ENCODE results near the gene CASD1. TPM values are rescaled to one million over a fixed set of nuclear protein-coding genes. Genes with fewer than 3 reads are reported as not detected.

The CASD1 gene
- total RNA-seq, 1 donor from 2014 or later, result 17.1 TPM

DNA sequence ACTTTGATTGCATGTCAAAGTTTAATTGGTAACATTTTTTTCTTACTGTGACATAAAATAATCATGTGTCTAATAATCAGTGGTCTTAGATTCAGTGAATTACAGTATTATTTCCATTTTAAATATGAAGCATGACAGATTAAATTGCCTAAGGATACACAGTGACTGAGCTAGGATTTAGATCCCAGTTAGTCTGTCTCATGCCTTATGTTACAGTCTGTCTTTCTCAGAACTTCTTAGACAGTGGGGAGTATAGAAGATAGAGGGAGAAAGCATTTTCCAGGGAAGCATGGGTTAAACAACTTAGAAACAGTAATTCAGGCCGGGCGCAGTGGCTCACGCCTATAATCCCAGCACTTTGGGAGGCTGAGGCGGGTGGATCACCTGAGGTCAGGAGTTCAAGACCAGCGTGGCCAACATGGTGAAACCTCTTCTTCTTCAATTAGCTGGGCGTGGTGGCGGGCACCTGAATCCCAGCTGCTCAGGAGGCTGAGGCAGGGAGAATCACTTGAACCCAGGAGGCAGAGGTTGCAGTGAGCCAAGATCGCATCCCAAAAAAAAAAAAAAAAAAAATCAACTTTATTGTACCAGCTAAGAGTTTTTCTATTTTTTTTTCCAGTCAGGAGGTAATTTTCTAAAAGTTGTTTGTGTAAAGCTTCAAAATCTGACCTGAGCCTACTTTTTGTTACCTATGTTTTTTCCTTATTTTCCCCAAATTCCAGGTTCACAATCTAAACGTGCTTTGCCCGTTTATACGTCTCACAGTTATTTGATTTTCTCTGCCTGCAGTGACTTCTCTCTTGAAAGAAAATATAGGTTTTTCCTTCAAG is 3.3 kb downstream of the CASD1 start:
- intact Hi-C loops (cut with micrococcal nuclease), result loop anchor here (5.0 kb wide), 1 partner anchor 116 kb away; no protein-coding TSS in a partner anchor

DNA sequence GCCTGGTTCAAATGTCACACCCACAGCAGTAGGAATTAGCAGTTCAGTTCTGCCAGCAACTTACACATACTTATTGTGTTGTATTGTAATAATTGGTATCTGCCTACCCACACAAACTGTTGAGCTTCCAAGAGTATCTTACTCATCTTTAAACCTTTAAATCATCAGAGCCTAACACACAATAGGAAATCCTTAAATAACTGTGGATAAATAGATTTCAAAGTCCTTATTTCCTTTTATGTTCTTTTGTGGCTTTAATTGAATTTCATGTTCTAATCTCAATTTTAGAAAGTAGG is 3.9 kb downstream of the CASD1 start:
- intact Hi-C loops (cut with micrococcal nuclease), result loop anchor here (5.0 kb wide), 1 partner anchor 116 kb away; no protein-coding TSS in a partner anchor

DNA sequence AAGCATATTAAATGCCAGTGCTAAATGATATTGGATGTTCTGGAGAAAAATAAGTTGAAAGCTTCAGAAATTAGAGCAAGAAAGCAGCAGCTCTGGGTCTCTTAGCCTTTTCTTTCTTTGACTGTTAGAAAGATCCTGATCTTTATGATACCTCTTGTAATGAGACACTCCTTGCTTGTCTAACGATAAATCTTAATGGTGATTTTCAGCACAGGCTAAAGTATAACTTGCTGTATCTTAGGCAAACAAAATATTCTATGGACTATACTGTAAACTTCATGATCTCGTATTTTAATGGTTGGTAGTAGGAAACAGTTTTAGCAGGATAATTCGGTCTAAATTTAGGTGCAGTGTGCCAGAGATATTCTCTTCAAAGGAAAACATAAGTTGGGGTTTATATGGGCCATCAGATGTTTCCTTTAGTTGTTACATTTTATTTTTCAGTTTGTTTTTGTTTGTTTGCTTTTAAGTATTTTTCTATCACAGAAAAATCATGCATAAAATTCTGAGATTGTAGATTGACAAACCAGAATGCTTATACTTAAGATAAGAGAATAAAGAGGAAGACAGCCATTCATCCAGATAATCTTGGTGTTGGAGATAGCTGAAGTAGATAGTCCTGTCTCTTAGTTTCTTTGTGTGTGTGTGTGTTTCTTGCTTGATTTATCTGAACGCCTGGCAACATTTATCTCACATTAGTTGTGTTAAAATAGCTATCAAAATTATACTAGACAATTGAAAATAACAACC is 4.7 kb downstream of the CASD1 start:
- intact Hi-C loops (cut with micrococcal nuclease), result loop anchor here (5.0 kb wide), 1 partner anchor 117 kb away; no protein-coding TSS in a partner anchor

DNA sequence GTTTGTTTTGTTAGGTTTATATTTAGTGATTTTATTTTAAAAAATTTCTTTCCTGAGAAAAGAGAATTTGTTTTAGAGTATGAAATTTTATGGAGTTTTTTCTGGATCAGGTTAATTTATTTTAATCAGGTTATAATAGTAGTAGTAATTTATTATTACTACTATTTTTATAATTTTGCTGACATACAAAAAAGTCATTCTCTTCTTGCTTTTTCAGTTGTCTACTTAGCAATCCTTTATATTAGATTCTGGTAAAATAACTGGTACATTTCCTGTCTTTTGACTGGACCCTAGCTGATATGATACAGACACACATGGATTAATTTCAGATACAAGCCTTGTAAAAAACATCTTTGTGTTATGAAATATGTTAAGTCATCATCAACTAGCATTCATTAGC is 5.3 kb downstream of the CASD1 start:
- intact Hi-C loops (cut with micrococcal nuclease), result loop anchor here (5.0 kb wide), 1 partner anchor 118 kb away; no protein-coding TSS in a partner anchor

DNA sequence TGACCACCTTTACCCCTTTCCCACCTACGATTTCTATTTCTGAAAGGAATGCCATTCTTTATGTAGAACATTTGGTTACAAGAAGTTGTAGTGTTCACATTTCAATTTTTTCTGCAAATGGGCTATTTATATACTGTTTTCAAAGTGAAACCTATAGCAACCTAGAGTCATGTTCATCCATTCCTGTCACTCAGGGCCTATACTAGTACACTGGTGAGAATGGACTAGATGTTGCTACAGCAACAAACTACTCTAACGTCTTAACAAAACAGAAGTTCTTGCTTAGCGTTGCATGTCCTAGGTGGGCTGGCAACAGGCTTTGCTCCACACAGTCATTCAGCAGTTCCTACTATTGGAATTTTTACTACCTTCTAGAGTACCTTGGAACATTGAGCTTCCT is 16.3 kb downstream of the CASD1 start:
- intact Hi-C loops (cut with micrococcal nuclease), result no loop called here

DNA sequence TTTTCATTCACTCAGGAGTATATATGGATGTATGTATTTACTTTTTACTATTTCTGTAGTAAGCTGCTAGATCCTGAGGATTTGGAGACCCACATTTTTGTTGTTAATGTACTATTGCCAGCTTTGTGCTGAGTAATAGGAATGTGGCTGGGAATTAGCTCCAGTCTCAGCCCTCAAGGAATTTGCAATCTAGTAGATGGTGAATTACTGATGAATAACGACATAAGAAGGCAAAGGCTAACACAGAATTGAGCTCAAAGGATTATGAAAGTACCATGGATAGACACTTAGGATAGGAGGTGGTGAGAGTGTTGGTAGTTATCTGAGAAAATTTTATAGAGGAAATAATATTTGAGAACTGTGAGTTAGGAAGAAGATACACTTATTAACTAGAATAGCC is 19.9 kb downstream of the CASD1 start:
- intact Hi-C loops (cut with micrococcal nuclease), result no loop called here

DNA sequence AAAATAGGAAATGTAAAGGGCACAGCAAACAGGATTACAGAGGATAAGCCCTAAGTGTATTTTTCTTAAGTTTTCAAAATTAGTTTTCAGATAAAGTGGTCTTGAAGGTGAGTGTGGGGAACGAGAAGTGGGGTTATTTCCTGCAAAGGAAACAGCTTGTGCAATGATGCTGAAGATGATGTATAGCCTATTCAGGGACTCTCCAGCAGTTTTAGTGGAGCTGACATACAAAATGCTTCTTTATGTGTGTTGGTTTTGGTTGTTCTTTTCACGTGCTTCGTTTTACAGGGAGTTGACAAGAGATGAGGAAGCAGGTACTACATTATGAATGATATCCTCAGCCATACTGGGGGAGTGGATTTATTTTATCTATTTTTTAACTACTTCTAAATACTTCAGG is 20.5 kb downstream of the CASD1 start:
- intact Hi-C loops (cut with micrococcal nuclease), result no loop called here

DNA sequence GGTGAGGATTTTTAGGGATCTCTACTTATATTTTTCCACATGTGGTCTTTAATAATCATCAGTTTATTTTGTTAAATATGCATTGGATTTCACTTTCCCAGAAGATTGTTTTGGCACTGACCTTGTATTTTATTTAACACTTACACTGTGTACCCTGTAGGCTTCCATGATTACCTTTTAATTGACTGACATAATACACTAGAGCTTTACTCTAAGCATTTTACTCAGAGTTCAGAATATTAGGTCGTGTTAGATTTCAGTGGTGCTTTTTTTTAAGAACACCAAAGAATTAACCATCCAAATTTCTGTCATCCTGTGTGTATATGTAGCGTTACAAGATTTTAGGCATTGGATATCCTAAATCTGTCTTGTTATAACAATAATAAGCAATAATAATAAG is 23.1 kb downstream of the CASD1 start:
- intact Hi-C loops (cut with micrococcal nuclease), result no loop called here

DNA sequence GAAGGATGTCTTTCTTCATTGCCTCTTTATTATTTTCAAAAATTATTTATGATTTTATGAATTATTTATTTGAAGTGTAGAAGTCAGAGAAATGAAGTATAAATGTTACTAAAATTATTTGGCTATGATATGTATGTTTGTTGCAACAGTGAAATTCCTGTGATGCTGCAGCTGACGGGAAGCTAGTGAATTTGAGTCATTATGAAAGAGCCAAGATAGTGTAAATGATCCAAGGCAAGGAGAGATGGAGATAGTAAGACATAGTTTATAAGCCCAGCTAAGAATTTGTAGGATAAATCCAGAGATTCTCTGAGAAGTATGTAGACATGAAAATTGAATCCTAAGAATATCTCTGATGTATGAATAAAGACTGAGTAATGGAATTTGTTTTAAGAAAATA is 30.8 kb downstream of the CASD1 start:
- intact Hi-C loops (cut with micrococcal nuclease), result no loop called here

DNA sequence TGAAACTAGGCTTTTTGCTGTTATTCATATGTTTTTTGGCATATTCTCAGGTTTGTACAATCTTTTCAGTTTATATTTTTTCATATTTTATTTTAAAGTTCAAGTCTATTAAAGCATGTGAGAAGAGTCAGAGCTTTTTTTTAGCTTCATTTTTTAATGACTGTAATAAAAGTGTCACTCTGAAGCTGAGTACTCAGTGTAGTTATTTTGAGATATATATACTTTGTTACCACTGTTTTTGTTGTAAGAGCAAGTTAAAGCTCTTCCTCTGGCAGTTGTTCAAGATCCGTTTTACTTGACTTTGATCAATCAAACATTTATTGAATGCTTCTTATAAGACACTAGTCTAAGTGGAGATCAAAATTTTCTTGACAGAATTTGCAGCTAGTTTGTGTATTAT is 37.5 kb downstream of the CASD1 start:
- intact Hi-C loops (cut with micrococcal nuclease), result no loop called here

DNA sequence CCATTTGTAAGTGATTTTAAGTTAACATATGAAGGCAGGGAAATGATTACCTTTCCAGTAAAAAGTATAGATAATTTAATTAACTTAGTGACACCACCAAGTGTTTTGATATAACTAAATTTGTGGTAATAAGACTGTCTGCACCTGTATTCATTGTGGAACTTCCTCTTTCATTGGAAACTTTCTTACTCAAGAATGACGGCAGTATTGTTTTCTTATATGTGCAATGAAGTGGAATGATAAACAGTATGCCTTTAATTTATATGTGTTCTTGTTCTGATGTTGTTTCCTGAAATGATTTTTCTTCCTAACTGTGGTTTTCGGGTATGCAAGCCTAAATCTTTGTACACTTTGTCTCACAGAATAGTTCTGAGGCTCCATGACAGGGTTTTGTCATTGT is 46.4 kb downstream of the CASD1 start:
- intact Hi-C loops (cut with micrococcal nuclease), result no loop called here

DNA sequence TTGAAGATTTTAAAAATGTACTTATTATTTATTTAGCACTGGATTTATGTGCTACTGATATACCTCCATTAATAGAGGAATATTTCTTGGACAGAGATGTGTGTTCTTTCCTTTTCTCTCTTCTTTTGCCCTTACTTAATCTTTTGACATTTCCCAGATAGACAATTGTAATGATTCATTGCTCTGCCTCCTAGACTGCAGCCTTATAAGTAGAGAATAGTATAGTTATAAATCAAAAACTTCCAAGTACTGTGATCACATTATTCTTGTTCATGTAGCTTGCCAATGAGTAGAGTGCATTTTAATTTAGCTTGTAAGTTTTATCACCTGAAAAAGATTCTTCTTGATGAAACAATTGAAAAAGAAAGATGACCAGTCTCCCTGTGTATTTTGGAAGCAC is 47.6 kb downstream of the CASD1 start:
- intact Hi-C loops (cut with micrococcal nuclease), result no loop called here

DNA sequence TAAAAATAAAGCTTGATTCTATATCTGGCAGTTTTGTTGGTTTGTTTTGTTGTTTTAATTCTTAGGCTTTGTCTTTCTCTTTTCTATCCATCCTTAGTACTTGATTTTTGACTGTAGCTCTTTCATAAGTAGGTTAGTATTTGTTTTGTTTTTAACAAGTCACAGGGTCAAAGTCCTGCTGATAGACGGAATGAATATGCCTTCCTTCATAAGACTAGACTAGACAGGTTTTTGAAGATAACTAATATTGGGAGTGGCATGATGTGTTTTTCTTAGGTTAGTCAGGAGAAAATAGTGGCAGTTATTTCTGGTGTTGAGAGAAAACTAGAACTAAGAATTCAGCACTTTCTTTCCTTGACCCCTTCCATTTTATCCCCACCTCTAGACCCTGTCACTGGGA is 50.4 kb downstream of the CASD1 start:
- intact Hi-C loops (cut with micrococcal nuclease), result no loop called here

DNA sequence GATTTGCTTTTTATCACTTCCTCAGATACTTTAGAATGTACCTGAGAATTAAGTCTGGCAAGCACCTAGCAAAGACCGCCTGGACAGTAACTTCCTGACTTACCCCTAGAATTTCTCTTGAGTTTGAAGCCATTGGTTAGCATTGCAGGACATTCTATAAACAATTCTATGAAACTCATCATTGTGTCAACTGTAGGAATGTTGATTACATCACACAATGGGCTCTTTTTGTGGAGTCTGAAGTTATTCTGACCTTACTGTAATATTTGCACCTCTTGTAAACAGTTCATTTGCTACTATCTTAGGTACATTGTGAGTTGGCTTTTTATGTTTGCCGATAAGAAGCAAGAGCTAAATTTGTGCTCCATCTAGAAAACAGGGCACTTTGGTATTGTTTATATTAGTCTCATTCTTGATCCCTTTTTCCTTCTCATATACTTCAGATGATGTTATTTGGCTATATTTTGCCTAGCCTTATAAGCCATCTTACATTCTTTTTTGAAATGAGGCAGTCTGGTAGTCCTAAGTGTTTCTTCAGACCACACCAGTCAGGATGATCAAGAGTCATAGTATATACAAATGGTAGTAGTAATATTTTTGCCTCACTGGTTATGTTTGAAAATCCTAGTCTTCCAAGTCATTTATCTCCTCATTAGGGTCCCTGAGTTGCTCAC is 52.4 kb downstream of the CASD1 start:
- intact Hi-C loops (cut with micrococcal nuclease), result no loop called here

DNA sequence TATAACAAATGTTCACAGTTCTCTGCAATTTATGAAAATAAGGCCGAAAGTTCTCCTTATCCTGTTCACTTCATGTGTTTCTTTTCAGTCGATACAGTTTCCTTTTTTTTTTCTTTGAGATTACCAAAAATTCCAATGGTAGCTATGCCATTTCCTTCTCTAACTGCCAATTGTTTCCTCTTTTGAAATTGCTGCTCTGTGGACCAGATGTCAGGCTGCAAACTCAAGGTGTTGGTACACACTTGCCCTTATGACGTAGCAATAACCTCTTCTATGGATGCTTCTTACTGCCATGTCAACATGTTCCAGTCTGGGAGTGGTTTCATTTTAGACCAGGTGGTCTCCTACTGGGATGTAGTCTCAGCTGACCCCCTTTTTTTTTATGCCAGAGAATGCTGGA is 52.9 kb downstream of the CASD1 start:
- intact Hi-C loops (cut with micrococcal nuclease), result no loop called here

DNA sequence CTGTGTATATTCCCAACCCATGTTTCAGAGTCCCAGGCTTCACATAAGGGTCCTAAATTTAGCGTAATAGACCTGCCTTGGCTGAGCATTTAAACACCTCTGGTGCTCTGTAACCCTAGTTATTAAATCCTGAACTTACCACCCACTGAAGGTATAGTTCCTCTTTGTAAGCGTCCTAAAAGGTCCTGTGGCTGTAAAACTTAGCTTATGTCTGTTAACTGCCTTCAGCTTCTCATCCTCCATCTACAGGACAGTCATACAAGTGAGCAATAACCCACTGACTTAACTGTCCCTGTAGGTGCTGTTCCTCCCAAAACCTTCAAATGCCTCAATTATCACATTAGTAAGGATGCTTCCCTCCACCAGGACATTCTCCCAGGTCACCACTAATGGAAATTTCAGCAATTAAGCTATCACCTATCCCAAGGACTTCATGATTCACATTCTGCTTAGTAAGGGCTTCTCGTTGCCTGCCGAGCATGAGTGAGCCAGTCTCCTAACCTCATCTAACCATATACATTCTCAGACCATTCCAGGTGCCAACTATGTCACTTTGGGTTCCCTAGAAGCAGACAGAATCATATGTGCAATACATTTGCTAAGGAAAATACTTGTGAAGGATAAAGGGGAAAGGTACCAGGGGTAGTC is 55.8 kb downstream of the CASD1 start:
- intact Hi-C loops (cut with micrococcal nuclease), result no loop called here

DNA sequence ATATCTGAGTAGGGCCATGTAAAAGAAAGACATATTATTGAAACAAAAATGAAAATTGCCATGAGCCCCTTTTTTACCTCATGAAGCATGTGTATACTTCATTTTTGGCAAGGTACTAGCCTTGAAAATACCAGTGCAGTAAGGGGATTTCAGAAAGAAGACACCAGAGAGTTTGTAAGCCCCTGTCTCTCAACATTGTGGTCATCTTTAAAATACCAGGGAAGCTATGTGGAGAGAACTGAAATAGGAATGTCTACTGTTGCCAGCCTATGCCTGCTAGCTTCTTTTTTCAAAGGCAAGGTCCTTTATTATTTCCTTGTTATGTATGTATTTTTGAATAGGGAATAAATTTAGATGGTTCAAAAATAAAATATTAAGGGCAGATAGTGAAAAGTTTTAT is 57.8 kb downstream of the CASD1 start:
- intact Hi-C loops (cut with micrococcal nuclease), result no loop called here

DNA sequence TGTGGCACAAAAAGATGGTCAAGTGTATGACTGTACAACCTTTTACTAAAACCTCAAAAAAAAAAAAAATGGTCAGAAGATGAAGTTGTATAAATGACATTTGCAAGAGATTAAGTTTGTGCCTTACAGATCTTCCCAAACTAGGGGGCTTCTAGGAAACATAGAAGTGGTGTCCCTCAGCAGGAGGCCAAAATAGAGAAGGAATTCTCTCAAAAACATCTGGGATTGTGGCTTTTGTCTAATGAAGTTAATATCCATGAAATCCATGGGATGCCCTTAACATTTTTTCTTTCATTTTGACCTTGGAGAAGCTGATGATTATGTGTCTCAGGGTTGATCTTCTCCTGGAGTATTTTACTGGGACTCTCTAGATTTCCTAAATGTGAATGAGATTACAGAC is 62.2 kb downstream of the CASD1 start:
- intact Hi-C loops (cut with micrococcal nuclease), result no loop called here

DNA sequence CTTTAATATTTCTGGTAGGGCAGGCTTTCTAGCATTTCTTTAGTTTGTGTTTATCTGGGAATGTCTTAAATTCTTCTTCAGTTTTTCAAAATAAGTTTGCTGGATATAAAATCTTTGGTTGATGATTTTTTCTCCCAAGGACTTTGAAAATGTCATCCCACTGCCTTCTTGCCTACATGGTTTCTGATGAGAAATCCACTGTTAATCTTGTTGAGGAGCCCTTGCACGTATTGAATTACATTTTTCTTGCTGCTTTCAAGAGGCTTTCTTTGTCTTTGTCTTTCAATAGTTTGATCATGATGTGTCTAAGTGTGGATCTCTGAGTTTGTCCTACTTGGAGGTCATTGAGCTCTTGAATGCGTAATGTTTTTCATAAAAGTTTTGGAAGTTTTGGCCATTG is 66.0 kb downstream of the CASD1 start:
- intact Hi-C loops (cut with micrococcal nuclease), result no loop called here

DNA sequence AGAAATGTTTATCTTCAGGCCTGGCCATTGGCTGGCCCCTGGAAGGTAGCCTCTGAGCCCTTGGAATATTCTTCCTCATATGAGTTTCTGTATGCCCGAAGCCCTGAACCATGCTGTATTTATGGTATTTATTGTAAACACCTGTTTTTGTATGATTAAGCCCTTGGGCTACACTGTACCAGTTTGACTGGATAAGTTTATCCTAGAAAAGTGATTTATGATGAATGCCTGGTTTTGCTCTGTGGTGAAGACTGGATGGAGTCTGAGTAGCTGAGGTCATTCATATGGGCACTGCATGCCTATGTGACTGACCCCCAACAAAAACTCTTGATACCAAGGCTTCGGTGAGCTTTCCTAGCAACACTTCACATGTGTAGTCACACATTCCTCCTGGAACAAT is 66.7 kb downstream of the CASD1 start:
- intact Hi-C loops (cut with micrococcal nuclease), result no loop called here

DNA sequence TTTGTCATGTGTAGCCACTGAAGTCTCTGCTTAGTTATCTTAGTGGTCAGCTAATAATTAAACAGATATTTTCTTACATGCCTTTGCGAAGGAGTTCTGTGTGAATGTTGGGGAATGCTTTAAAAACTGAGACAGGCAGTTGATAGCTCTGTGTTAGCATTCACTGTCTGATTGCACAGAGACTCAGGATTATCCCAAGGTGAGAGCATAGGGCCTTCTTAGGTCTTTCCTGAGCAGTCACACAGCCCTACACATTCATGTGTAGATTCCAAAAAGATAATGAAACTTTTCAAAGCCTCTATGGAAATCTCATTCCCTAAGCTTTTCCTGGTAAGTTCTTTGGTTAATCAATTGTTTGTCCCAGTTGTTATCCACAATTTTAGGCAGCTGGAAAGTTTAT is 67.7 kb downstream of the CASD1 start:
- intact Hi-C loops (cut with micrococcal nuclease), result no loop called here

DNA sequence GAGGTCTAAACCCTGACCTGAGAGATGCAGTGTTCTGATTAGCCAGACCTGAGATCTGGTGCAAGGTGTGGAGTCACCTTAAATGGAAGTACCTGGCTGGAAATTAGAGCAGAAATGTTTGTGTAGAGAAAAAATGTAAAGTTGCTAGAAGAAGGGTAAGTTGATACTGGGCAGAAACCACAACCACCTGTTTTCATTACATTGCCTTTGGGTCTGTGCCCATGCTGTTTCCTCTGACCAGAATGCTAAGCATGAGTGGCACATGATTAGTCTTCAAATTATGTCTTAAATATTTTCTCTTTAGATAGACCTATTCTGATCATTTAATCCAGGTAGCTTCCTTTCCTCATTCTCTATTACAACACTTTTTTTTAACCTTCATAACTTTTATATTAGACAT is 69.0 kb downstream of the CASD1 start:
- intact Hi-C loops (cut with micrococcal nuclease), result no loop called here

Measured in T-helper 2 cell treated with Interferon-gamma antibody and Interleukin-4, amounts not matched to agents 100 ng/mL and 5 ng/mL, for 36 hours (primary cell).